NT2/D1 (cell line): ENCODE results near the gene OGG1.

Experiments used
- SUZ12 ChIP-seq: IDR thresholded peaks from 2 replicates; pipeline ENCODE4 v1.6.1; 2011; ENCODE audit not compliant: insufficient read length, insufficient read depth; ENCODE audit errors: extremely low read depth
- YY1 ChIP-seq: IDR thresholded peaks from 2 replicates; pipeline ENCODE4 v1.6.1; 2011; ENCODE audit not compliant: insufficient read length, insufficient read depth
- ZNF274 ChIP-seq: IDR thresholded peaks from 2 replicates; pipeline ENCODE4 v1.6.1; 2011; ENCODE audit warnings: mild to moderate bottlenecking, low read depth, low read length

- TF ChIP-seq YY1: no peak
- TF ChIP-seq ZNF274: no peak
- TF ChIP-seq SUZ12: no peak
Observed at GRCh38 chr3:9703736-9704346, 45.9 kb upstream of the OGG1 start, which contains the start of gene CPNE9.
